A673 (cell line): ENCODE measurements around the gene PRM2.

ENCODE experiments used
- CTCF ChIP-seq: fragments of 300-800, 200-600 bp; sonication (generic); conservative IDR thresholded peaks from 2 replicates; pipeline ENCODE4 v1.5.1; 2017; ENCODE audit warnings: low read depth, mild to moderate bottlenecking, antibody characterized with exemption, low read length, moderate library complexity, mixed read lengths
- EZH2 ChIP-seq: fragments of 200-600 bp; sonication (generic); IDR thresholded peaks from 2 replicates; pipeline ENCODE4 v1.6.1; 2017; ENCODE audit warnings: borderline replicate concordance, low read depth, mild to moderate bottlenecking, mixed read lengths, antibody characterized with exemption, low read length; ENCODE audit not compliant: poor library complexity, severe bottlenecking

GRCh38 chr16:11318817-11319216 lies 42.5 kb upstream of the PRM2 start:
- TF ChIP-seq CTCF, result no peak
- no peak for TF ChIP-seq EZH2
